ENCODE results near the gene KRTAP10-6.
"Not testable (repeated sequence)": the region's sequence is repeated elsewhere in the genome, so short reads cannot be mapped to it uniquely, and the experiment has no call there.

KRTAP10-6 gene, protein sequence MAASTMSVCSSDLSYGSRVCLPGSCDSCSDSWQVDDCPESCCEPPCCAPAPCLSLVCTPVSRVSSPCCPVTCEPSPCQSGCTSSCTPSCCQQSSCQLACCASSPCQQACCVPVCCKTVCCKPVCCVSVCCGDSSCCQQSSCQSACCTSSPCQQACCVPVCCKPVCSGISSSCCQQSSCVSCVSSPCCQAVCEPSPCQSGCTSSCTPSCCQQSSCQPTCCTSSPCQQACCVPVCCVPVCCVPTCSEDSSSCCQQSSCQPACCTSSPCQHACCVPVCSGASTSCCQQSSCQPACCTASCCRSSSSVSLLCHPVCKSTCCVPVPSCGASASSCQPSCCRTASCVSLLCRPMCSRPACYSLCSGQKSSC

DNA sequence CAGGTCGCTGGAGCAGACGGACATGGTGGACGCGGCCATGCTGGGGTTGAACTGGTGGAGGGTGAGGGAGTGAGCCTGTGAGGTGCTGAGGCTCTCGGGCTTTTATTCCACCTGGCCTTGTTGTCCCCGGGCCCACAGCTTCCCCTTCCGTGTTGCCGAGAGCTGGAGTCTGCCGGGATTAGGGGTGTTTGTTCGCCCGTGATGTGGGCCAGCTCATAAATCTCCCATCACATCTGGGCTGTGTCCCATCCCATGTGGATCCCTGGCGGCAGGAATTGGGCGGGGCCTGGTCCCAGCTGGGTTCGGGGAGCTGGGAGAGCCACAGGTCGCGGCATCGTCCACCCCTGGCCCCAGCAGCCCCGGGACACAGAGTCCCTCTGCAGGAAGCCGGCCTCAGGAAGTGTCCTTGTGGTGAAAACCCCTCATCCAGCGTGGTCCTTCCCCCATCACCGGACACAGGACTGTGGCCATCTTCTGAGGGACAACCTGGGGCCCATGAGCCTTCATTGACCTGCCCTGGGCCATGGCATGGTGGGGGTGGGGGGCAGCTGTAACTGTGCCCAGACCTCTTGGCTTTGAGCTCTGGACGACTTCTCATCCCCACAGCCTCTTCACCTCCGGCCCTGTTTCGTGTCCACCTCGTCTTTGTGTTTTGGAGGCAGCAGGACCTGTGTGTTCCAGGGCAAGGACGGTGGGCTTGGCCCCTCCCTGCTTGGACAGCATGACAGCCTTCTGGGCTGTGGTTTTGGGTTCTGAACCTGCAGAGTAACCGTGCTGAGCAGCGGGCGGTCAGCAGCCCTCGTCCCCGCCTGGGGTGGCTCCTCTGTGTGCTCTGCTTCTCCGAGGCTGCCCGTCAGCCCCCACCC, at the start of gene KRTAP10-6:
TSS of gene KRTAP10-6 (minus strand) at position 60 of the 866 bp plus-strand sequence. CDS start at position 39, 21 bp downstream.
- DNase-seq, result no peak

DNA sequence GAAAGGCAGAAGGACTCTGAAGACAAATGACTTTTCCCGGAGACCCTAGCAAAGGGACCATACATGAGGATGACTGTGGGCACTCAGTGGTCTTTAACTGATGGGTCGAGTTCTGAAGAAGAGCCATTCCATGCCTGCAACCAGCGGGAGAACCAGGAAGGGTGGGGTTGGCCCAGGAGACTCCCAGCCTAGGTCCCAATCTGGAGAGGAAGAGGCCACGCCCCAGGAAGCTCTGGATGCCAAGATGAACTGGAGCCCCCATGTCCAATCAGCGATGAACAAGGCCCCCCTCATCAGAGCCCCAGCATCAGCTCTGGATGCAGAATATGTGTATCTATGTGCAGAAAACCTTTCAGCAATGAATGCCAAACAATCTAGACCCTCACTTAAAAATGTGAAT, 48.5 kb upstream of the KRTAP10-6 start:
- no peak for DNase-seq

DNA sequence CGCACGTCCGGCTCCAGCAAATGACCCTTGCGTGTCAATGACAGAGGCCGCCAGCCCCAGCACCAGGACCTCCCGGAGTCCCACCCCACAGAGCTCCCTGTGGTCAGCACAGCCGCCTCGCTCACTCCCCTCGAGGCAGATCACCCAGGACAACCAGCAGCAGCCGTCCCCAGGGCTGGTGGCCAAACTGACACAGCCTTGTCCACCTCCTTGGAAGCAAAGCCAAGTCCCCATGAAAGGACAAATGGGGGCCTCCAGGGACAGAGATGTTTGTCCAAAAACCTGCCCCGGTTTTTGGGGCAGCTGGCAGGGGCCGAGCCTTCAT, 47.0 kb upstream of the KRTAP10-6 start:
- no peak for DNase-seq

DNA sequence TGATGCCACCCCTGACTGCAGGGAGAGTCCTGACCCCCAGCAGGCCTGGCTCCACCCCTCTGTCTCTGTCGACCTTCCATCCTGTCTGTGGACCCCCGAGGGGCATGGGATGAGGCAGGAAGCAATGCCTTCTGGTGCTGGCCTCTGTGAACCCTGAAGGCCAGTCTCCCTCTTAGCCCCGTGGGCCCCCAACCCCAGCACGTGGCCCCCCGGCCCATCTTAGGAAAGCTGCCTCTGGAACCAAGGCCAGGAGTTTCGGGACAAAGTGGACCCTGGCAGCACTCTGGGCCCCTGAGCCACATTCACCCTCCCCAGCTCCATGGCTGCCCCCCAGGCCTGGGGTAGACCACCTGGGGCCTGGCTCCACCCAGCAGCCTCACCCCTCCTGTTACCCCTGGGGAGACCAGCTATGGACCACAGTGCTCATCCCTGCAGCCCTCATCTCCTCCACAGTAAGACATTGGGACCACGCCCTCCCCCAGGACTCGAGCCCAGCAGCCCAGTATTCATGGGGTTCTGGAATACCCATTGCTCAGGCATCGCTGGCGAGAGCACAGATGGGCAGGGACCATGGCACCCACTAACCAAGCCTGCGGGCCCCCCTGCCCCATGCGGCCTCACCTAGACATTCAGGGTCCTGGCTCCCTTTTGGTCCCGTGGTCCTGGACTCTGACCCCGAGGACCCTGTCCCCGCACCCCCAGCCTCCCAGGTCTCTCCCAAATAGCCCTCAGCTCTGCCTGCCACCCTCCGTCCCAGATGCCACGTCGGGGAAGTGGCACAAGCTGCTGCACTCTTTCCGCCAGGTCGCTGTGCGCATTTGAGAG, 46.4 kb upstream of the KRTAP10-6 start:
- DNase-seq, result not testable (repeated sequence)

DNA sequence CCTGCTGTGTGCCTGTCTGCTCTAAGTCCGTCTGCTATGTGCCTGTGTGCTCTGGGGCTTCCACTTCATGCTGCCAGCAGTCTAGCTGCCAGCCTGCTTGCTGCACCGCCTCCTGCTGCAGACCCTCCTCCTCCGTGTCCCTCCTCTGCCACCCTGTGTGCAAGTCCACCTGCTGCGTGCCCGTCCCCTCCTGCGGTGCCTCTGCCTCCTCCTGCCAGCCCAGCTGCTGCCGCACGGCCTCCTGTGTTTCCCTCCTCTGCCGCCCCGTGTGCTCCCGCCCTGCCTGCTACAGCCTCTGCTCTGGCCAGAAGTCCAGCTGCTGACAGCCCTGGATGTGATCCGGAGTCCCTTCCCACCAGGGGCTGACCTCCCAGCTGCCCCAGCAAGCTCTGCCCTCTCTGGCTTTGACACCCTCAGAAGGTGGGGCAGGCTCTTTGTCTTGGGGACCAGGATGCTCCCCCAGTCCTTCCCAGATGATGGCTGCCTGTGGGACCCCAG, 45.6 kb upstream of the KRTAP10-6 start:
- DNase-seq, result not testable (repeated sequence)

DNA sequence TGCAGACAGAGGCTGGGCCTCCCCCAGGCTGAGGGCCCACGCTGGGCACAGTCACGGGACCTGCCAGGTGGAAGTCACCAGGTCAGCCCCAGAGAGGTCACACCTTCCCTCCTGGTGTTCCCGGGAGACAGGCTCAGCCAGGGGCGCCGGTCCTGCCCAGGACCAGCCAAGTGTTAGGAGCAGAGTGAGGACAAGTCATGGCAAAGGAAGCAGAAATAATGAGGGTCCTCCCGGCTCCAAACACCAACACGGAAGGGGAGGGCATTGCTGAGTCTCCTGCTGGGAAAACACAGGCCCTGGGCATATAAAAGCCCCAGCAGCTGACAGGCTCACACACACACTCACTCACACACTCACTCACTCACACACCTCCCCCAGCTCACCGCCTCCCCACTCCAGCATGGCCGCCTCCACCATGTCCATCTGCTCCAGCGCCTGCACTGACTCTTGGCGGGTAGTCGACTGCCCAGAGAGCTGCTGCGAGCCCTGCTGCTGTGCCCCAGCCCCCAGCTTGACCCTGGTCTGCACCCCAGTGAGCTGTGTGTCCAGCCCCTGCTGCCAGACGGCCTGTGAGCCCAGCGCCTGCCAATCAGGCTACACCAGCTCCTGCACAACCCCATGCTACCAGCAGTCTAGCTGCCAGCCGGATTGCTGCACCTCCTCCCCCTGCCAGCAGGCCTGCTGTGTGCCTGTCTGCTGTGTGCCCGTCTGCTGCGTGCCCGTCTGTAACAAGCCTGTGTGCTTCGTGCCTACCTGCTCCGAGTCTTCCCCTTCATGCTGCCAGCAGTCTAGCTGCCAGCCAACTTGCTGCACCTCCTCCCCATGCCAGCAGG, 44.9 kb upstream of the KRTAP10-6 start, which contains the start of gene KRTAP10-10:
TSS of gene KRTAP10-10 (plus strand) at position 339 of the 833 bp plus-strand sequence. CDS start at position 401, 62 bp downstream.
- no peak for DNase-seq

DNA sequence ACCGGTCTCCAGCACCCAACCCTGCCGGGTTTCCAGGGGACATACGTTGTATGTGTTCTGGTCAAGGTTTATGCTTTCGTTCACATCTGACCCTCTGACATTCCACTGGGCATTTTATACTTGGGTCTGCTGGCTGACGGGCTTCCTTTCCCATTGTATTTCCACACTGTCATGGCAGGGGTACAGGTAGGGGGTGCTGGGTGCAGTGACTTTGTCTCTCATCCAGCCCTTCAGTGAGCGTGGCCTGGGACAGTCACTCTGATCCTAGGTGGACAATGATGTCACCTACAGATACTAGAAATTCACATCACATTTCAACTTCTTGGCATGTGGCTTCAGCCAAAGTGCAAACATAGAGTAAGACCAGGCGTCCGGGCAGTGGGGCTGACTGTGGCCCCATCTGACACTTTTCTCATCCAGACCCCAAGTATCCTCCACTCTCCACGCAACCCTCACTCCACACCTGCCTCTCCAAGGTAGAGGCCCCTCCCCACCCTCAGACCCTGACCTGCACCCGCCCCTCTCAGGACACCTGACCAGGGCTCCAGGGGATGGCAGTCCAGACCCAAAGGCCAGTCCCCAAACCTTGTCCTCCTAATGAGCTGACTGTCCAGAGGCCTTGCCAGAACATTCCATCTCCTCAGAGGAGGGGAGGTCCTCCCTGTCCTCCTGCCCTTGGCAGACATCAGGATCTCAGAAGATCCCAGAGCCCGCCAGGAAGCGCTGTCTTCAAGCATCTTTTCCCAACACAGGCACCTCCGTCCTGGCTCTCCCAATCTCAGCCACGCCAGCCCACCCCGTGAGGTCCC, 44.1 kb upstream of the KRTAP10-6 start:
- no peak for DNase-seq

DNA sequence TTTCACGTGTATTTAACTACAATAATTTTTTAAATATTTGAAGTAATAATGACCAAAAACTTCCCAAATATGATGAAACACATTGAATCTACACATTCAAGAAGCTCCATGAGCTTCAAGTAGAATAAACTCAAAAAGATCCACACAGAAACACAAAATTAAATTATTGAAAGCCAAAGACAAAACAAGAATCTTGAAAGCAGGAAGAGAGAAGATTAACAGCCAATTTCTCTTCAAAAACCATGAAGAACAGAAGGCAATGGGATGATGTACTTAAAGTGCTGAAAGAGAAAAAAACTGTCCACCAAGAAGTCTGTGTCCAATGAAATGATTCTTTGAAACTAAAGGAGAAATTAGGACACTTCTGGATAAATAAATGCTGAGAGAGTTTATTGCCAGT, 39.8 kb upstream of the KRTAP10-6 start:
- no peak for DNase-seq

DNA sequence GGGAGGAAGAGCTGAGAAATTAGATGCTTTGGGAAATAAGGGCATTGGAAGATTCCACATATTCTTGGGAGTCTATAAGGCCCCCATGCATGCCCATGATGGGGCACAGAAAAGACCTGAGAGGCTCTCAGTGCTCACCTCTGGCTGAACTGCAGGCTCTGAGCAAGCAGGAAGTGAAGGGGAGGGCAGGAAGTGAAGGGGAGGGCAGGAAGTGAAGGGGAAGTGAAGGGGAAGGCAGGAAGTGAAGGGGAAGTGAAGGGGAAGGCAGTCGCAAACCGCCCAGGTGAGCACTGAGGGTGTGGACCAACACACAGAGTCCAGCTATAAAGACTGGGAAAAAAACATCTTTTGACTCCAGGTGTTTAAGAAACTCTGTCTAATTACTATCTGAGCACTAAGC, 38.1 kb upstream of the KRTAP10-6 start:
- DNase-seq, result no peak

DNA sequence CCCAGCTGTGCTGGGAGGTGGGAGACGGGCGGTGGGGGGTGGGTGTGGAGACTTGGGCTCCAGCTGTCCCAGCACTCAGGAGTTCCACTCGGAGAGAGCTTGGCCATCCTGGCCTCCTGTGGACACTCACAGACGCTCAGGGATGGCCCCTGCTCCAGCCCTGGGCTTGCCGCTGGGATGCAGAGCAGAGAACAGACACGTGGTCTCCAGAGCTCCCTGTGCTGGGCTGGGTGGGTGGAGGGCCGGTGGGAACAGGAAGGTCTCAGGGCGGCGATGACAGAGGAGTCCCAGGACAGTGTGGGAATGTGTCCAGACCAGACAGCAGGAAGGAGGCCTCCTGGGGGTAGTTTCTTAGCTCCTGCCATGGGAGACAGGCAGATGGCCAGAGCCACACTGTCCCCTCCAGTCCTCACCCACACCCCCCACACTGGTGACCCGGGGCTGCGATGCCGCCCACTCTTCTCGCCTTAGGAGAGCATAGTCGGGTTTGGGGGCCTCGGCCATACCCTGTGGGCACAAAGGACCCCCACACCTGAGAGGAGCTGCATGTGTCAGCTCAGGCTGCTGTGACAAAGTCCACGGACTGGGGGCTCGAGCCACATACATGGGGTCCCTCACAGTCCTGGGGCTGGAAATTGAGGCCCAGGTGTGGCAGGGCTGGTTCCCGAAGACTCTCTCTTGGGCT, 36.5 kb upstream of the KRTAP10-6 start:
- no peak for DNase-seq

DNA sequence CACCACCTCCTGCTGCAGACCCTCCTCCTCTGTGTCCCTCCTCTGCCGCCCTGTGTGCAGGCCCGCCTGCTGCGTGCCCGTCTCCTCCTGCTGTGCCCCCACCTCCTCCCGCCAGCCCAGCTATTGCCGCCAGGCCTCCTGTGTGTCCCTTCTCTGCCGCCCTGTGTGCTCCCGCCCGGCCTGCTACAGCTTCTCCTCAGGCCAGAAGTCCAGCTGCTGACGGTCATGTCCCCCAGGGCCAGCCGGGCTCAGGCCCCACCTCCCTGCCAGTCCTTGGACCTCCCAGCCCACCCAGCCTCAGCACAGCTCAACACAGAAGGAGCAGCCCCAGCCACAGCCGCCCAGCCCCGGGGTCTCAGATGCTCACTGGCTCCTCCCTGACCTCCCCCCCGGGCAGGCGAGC, 35.5 kb upstream of the KRTAP10-6 start:
- DNase-seq, result not testable (repeated sequence)

DNA sequence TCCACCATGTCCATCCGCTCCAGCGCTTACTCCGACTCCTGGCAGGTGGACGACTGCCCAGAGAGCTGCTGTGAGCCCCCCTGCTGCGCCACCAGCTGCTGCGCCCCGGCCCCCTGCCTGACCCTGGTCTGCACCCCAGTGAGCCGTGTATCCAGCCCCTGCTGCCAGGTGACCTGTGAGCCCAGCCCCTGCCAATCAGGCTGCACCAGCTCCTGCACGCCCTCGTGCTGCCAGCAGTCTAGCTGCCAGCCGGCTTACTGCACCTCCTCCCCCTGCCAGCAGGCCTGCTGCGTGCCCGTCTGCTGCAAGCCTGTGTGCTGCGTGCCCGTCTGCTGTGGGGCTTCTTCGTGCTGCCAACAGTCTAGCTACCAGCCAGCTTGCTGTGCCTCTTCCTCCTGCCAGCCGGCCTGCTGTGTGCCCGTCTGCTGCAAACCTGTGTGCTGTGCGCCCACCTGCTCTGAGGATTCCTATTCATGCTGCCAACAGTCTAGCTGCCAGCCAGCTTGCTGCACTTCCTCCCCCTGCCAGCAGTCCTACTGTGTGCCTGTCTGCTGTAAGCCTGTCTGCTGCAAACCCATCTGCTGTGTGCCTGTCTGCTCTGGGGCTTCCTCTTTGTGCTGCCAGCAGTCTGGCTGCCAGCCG, 35.0 kb upstream of the KRTAP10-6 start:
- not testable (repeated sequence) for DNase-seq

DNA sequence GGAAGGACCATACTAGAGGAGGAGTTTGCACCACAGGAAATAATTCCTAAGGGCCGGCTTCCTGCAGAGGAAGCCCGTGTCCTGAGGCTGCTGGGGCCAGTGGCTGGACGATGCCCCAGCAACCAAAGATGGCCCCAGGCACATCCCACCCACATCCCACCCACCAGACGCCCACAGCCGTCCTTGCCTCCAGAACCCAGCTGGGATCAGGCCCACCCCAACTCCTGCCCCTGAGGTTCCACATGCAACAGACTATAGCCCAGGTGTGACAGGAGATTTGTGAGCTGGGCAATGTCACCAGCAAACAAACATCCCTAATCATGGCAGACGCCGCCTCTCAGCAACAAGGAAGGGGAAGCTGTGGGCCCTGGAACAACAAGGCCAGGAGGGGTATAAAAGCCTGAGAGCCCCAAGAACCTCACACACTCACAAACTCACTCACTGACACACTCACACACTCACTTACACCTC, 34.4 kb upstream of the KRTAP10-6 start, which contains the start of gene KRTAP10-9:
TSS of gene KRTAP10-9 (plus strand) at position 421 of the 471 bp plus-strand sequence. CDS start 79 bp downstream, outside the sequence.
- no peak for DNase-seq

DNA sequence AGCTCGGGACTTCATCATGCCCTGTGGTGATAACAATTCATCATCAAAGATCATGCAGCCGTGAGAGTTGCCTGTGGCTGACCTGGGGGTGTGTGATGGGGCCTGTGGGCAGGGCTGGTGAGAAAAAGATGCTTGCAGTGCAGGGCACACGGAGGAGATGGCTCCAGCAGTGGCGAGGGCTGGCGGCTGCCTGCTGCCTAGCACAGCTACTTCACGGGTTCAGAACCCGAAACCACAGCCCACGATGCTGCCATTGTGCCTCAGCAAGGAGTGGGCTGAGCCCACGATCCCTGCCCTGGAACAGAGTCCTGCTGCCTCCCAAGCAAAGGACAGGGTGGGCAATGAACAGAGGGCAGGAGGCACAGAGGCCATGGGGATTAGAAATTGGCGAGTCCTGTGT, 34.0 kb upstream of the KRTAP10-6 start:
- no peak for DNase-seq

DNA sequence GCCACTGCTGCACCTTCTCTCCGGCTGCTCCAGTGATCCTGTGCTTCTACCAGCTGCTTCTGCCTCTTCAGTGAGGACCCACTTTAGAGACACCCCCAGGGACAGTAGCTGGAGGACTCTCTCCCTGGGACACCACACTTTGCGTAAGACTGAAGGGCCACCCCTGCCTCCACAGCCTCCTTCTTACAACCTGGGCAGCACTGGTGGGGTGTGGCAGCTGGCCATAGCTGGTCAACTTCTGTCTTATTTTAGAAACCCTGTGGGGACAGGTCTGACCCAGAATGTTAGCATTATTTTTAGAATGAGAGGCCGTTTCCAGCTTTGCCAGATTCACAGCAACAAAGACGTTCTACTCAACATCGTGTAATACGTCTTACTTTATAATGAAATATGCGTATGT, 33.5 kb upstream of the KRTAP10-6 start:
- no peak for DNase-seq

DNA sequence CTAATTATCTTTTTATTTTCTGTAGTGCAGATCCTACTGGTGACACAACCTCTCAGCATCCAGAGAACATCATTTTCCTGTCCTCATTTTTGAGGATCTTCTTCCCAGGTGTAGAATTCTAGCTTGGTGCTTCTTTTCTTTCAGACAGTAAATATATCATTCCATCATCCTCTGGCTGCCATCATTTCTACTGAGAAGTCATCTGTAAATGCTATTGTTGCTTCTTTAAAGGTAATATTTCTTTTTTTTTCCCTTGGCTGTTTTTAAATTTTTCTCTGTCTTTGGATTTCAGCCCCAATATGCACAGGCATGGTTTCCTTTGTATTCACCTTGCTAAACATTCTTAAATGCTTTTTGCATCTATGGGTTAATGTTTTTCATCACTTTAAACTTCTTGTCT, 31.3 kb upstream of the KRTAP10-6 start:
- DNase-seq, result no peak

DNA sequence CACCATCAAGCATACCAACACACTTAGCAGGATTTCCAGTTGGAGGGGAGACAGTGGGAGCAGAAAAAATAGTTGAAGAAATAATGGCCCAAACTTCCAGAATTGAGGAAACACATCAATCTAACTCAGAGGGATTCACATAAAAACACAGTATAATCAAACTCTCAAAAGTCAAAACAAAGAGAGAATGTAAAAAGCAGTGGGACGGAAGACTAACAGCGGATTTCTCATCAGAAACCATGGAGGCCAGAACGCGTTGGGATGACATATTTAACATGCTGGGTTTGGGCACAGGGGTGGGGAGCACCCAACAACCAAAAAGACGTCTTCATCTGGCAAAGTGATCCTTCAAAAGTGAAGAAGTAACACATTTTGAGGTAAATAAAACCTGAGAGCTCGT, 27.6 kb upstream of the KRTAP10-6 start:
- DNase-seq, result no peak

DNA sequence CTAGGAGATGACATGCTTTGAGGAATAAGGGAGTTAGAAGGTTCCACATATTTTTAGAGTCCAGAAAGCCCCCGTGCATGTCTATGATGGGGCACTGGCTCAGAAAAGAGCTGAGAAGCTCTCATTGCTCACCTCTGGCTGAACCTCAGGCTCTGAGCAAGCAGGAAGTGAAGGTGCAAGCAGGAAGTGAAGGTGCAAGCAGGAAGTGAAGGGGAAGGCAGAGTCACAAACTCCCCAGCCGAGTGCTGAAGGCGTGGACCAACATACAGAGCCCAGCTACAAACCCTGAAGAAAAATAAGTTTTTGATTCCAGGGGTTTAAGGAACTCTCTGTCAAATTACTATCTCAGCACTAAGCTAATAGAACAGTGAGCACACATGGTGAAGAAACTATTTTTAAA, 26.6 kb upstream of the KRTAP10-6 start:
- DNase-seq, result no peak

DNA sequence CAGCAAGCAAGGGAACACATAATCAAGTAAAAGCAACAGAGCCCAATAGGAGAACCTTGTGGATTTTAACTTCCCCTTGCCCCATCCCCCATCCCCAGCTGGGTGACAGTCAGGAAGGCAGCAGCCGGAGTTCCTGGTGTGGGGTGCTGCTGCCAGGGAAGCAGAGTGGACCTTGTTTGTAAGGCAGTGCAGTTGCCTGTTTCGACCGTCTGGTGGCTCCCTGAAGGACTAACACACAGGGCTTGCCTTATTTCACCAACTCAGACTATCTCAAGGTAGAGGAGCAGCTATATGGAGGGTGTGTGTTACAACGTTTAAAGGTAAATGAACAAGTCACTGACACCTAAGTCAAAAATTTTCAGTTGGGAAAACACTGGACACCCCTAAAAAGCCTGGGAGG, 26.2 kb upstream of the KRTAP10-6 start:
- DNase-seq, result no peak

DNA sequence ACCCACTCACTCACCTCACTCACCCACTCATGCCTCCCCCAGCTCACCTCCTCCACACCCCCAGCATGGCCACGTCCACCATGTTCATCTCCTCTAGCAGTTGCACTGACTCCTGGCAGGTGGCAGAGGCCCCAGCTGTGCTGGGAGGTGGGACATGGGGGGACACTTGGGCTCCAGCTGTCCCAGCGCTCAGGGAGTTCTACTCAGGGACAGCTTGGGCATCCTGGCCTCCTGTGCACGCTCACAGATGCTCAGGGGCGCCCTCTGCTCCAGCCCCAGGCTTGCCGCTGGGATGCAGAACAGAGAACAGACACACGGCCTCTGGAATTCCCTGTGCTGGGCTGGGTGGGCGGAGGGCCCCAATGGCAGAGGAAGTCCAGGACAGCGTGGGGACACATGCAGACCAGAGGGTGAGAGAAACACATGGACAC, 24.8 kb upstream of the KRTAP10-6 start:
- no peak for DNase-seq
